HG03108 (cell line): ENCODE data around the gene TRPV4.

Source experiments
- ATAC-seq: cut with Tn5 transposase; IDR thresholded peaks from one replicate; pipeline ENCODE4 v1.9.1; 2021; ENCODE audit warnings: moderate library complexity; ENCODE audit not compliant: unreplicated experiment

TRPV4 gene

DNA sequence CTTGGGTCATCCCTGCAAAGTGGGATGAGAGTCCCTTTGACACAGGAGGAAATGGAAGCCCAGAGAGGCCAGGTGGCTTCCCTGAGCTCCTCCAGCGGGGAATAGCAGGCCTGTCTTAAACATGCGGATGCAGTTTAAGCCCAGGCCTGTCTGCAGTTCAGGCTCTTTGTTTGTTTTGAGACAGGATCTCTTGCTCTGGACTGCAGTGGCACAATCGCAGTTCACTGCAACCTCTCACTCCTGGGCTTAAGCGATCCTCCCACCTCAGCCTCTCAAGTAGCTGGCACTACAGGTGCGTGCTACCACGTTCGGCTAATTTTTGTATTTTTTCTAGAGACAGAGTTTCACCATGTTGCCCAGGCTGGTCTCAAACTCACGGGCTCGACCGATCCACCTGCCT is 3.5 kb downstream of the TRPV4 start:
- no peak for ATAC-seq

- no peak for ATAC-seq
Measured at GRCh38 chr12:109828754-109829511, 4.3 kb downstream of the TRPV4 start.

GRCh38 chr12:109827566-109828550 is 5.3 kb downstream of the TRPV4 start:
- ATAC-seq, result no peak

- no peak for ATAC-seq
Measured at GRCh38 chr12:109827080-109827479, 6.1 kb downstream of the TRPV4 start.

DNA sequence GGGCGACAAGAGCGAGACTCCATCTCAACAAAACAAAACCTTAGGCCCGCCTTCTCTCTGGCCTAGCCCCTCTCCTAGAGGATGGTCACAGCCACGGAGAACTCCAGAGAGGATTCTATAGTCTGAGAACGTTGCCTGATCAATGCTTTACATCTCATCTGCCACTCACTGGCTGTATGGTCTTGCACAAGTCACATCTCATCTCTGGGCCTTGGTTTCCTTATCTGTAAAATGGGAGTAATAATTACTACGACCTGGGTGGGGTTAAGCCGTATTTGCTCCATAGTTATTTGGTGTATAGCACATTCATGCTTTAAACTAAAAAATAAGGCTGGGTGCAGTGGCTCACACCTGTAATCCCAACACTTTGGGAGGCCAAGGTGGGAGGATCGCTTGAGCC is 8.5 kb downstream of the TRPV4 start:
- no peak for ATAC-seq

GRCh38 chr12:109822951-109823411 is 10.2 kb downstream of the TRPV4 start:
- ATAC-seq, result no peak

GRCh38 chr12:109822416-109822815 is 10.8 kb downstream of the TRPV4 start:
- no peak for ATAC-seq

GRCh38 chr12:109821968-109822367 is 11.2 kb downstream of the TRPV4 start:
- ATAC-seq, result no peak

- no peak for ATAC-seq
Measured at GRCh38 chr12:109820816-109821381, 12.3 kb downstream of the TRPV4 start.

DNA sequence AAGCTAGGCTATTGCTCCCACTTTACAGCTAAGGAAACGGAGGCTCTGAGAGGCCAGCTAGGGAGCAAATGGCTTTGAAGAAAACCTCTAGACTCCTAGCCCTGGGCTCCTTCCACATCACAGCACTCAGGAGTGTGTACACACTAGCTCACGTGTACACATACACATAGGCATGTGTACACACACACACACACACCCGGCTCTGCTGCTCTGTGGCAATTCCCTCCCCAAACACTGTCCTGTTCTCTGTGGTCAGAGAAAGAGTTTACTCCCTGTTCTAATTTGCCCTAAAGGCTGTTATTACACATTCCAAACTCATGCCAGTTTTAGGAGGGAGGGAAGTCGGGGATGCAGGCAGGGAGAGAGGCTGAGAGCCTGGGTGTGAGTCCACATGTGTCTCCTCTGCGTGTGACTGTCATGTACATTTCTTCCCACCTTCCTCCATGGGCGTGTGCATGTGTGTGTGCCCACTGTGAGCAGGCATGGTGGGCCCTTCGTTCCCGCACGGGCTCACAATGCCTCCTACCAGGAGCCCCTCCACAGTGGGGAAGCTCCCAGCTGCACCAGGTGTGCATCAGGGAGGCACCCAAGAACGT is 14.2 kb downstream of the TRPV4 start:
- no peak for ATAC-seq

GRCh38 chr12:109818253-109818652 is 14.9 kb downstream of the TRPV4 start:
- ATAC-seq, result no peak

- ATAC-seq, result no peak
Measured at GRCh38 chr12:109817627-109818231, 15.5 kb downstream of the TRPV4 start.

DNA sequence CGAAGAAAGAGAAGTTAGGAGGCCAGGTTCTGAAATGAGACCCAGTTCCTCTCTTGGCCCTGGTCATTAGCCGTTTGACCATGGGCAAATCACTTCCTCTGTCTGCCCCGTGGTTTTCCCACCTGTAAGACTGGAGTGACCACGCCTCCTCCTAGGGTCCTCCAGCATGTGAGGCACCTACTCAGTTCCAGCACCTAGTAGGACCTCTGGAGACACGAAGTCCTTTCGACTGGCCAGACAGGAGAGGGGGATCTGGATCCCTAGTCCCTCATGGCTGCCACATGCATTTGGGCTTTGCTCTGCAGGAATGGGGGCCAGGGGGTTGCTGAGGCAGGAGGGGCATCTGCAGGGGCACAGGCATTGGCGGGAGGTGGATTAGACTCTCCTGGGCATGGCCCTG is 16.3 kb downstream of the TRPV4 start:
- no peak for ATAC-seq

GRCh38 chr12:109815757-109816617 is 17.2 kb downstream of the TRPV4 start:
- no peak for ATAC-seq

- no peak for ATAC-seq
Measured at GRCh38 chr12:109815225-109815624, 18.0 kb downstream of the TRPV4 start.

- no peak for ATAC-seq
Measured at GRCh38 chr12:109814600-109815150, 18.5 kb downstream of the TRPV4 start.

DNA sequence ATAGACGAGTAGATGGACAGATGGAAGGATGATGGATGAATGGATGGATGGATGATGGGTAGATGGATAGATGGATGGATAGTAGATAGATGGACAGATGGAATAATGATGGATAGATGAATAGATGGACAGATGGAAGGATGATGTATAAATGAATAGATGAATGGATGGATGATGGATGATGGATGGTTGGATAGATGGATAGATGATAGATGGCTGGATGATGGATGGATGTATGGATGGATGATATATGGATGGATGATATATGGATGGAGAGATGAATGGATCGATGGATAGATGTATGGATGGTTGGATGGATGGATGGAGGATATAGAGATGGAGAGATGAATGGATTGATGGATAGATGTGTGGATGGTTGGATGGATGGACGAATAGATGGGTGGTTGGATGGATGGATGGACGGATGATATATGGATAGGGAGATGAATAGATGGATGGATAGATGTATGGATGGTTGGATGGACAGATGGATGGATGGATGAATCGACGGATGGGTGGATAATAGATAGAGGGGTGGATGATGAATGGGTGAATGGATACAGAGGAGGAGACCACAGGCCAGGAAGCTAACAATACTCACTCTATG is 19.3 kb downstream of the TRPV4 start:
- no peak for ATAC-seq

GRCh38 chr12:109811624-109811995 is 21.6 kb downstream of the TRPV4 start:
- no peak for ATAC-seq
